GM12878 (cell line): ENCODE measurements around the gene ABHD17A. TPM values are rescaled to one million over a fixed set of nuclear protein-coding genes. Genes with fewer than 3 reads are reported as not detected.

Experiments
- ATAC-seq: fragments of 200-7000 bp; cut with Tn5 transposase; 3 replicates; pipeline ENCODE4 v1.9.1; 2020; ENCODE audit warnings: mild to moderate bottlenecking, moderate library complexity
- BruUV-seq: library from RNA; stranded (reverse); fragments of 400-500 nt; replicated peaks from 2 replicates; lab custom pipeline; 2021; lab: Mats Ljungman, UMichigan
- CTCF ChIA-PET: fragments of 300-600 bp; sonication (Branson Sonifier 250); formaldehyde crosslinking; extraction: SDS; loops from one replicate; lab custom pipeline; 2021; ENCODE audit warnings: inconsistent platforms; lab: Yijun Ruan, JAX
- POLR2A ChIA-PET: fragments of 350-600 bp; formaldehyde crosslinking; extraction: SDS; loops from one replicate; lab custom pipeline; 2021; ENCODE audit warnings: inconsistent platforms; lab: Charles Lee
- RAD21 ChIA-PET: fragments of 300-600 bp; sonication (Branson Sonifier 250); formaldehyde crosslinking; loops from one replicate; lab custom pipeline; 2023; ENCODE audit warnings: antibody characterized with exemption; ENCODE audit not compliant: unreplicated experiment; lab: Charles Lee
- SMC1A ChIA-PET: fragments of 300-600 bp; sonication (Branson Sonifier 250); formaldehyde crosslinking; loops from one replicate; lab custom pipeline; 2023; ENCODE audit not compliant: unreplicated experiment, uncharacterized antibody; lab: Charles Lee
- DNase-seq: peaks from one replicate; pipeline ENCODE4 v3.0.0-alpha.2; 2011; ENCODE audit warnings: low read depth, low spot score
- FAIRE-seq: peaks from 3 replicates; lab custom pipeline; 2011; peaks lifted over from hg19 to GRCh38; lab: Jason Lieb, UNC
- H2AFZ ChIP-seq: 2 replicates; pipeline ENCODE4 v1.6.0; 2011; ENCODE audit warnings: low read depth, low read length, control low read depth; ENCODE audit not compliant: control insufficient read depth
- H3K27ac ChIP-seq: 2 replicates; pipeline ENCODE4 v1.5.1; 2011; ENCODE audit warnings: control low read depth; ENCODE audit not compliant: control insufficient read depth, insufficient read depth
- H3K27me3 ChIP-seq, 2 experiments: replicated peaks in 1 of 2; 2 replicates each; pipeline versions ENCODE4 v1.6.0 to v1.6.1; 2011; ENCODE audit warnings: low read length in 1 of 2; ENCODE audit not compliant: control insufficient read depth in 2 of 2, insufficient read depth in 2 of 2
- H3K36me3 ChIP-seq, 2 experiments: 2 replicates each; pipeline ENCODE4 v1.5.1; 2011; ENCODE audit warnings: low read length in 1 of 2; ENCODE audit not compliant: control insufficient read depth in 2 of 2, insufficient read depth in 2 of 2
- H3K4me1 ChIP-seq: 2 replicates; pipeline ENCODE4 v1.6.1; 2011; ENCODE audit warnings: mild to moderate bottlenecking, low read length, moderate library complexity, mixed read lengths; ENCODE audit not compliant: control insufficient read depth, insufficient read depth
- H3K4me2 ChIP-seq: 2 replicates; pipeline ENCODE4 v1.6.0; 2011; ENCODE audit warnings: control low read depth; ENCODE audit not compliant: control insufficient read depth, insufficient read depth
- H3K4me3 ChIP-seq: fragments of 200-600 bp; sonication (generic); 2 replicates; pipeline ENCODE4 v1.5.1; 2016
- H3K79me2 ChIP-seq: 2 replicates; pipeline ENCODE4 v1.6.0; 2011; ENCODE audit warnings: low read length; ENCODE audit not compliant: control insufficient read depth, insufficient read depth
- H3K9ac ChIP-seq: 2 replicates; pipeline ENCODE4 v1.8.0; 2011; ENCODE audit warnings: low read length, control low read depth, mixed read lengths; ENCODE audit not compliant: control insufficient read depth, insufficient read depth
- H3K9me3 ChIP-seq: replicated peaks from 3 replicates; pipeline ENCODE4 v1.5.1; 2011; ENCODE audit warnings: mild to moderate bottlenecking, low read length; ENCODE audit not compliant: control insufficient read depth, insufficient read depth
- H4K20me1 ChIP-seq: 2 replicates; pipeline ENCODE4 v1.6.0; 2011; ENCODE audit not compliant: control insufficient read depth, insufficient read depth
- BCL11A ChIP-seq: IDR thresholded peaks from 2 replicates; pipeline ENCODE4 v1.6.1; 2011; ENCODE audit warnings: low read depth, low read length
- CREB1 ChIP-seq: IDR thresholded peaks from 2 replicates; pipeline ENCODE4 v1.6.1; 2012; ENCODE audit warnings: low read depth, mild to moderate bottlenecking, inconsistent platforms
- DPF2 ChIP-seq: fragments of 450-650 bp; IDR thresholded peaks from 2 replicates; pipeline ENCODE4 v1.6.1; 2017; ENCODE audit warnings: mild to moderate bottlenecking
- GATAD2B ChIP-seq: fragments of 450-650 bp; conservative IDR thresholded peaks from 2 replicates; pipeline ENCODE4 v1.6.1; 2017; ENCODE audit warnings: low read depth, mild to moderate bottlenecking, moderate library complexity
- NFIC ChIP-seq: IDR thresholded peaks from 2 replicates; pipeline ENCODE4 v1.6.1; 2012; ENCODE audit warnings: low read depth, mild to moderate bottlenecking, inconsistent platforms, low read length, moderate library complexity
- NFXL1 ChIP-seq: fragments of 450-650 bp; IDR thresholded peaks from 2 replicates; pipeline ENCODE4 v1.6.1; 2017; ENCODE audit warnings: antibody characterized with exemption, mild to moderate bottlenecking, borderline replicate concordance
- PKNOX1 ChIP-seq: fragments of 450-650 bp; IDR thresholded peaks from 2 replicates; pipeline ENCODE4 v1.6.1; 2016; ENCODE audit warnings: mild to moderate bottlenecking
- RAD51 ChIP-seq: fragments of 450-650 bp; IDR thresholded peaks from 2 replicates; pipeline ENCODE4 v1.6.1; 2016; ENCODE audit warnings: moderate library complexity, mild to moderate bottlenecking, inconsistent platforms
- RB1 ChIP-seq: fragments of 450-650 bp; formaldehyde crosslinking; IDR thresholded peaks from 2 replicates; pipeline ENCODE4 v1.6.1; 2017; ENCODE audit warnings: mild to moderate bottlenecking, borderline replicate concordance
- SPI1 ChIP-seq: IDR thresholded peaks from 2 replicates; pipeline ENCODE4 v1.6.1; 2011; ENCODE audit warnings: low read depth, mild to moderate bottlenecking, low read length, moderate library complexity, borderline replicate concordance; ENCODE audit not compliant: insufficient read depth
- SREBF1 ChIP-seq: IDR thresholded peaks from 2 replicates; pipeline ENCODE4 v1.6.1; 2012; ENCODE audit warnings: mild to moderate bottlenecking, low read length
- TARDBP ChIP-seq: IDR thresholded peaks from 2 replicates; pipeline ENCODE4 v1.6.1; 2016; ENCODE audit warnings: borderline replicate concordance
- USF2 ChIP-seq: IDR thresholded peaks from 2 replicates; pipeline ENCODE4 v1.6.1; 2011; ENCODE audit warnings: low read depth, low read length, improper control_type of control experiment, borderline replicate concordance
- ZNF217 ChIP-seq: fragments of 450-650 bp; IDR thresholded peaks from 2 replicates; pipeline ENCODE4 v1.6.1; 2017; ENCODE audit warnings: antibody characterized with exemption, mild to moderate bottlenecking
- ZSCAN29 ChIP-seq: fragments of 450-650 bp; IDR thresholded peaks from 2 replicates; pipeline ENCODE4 v1.6.1; 2017; ENCODE audit warnings: mild to moderate bottlenecking, moderate library complexity
- WGBS: methylation state at CpG from one replicate; pipeline ENCODE4 v1.1.6; 2016; ENCODE audit warnings: low lambda C conversion rate; ENCODE audit not compliant: insufficient replicate concordance, insufficient coverage; ENCODE audit errors: missing lambda C conversion rate; 5-methylcytosine and 5-hydroxymethylcytosine counted together
- in situ Hi-C: fragments of 300-500 bp; cut with MboI; formaldehyde crosslinking; loops from 9 replicates; pipeline ENCODE4 v1.14.3; 2018; ENCODE audit warnings: mixed read lengths
- intact Hi-C: fragments of 100-400 bp; cut with micrococcal nuclease; formaldehyde crosslinking; loops from one replicate; pipeline ENCODE4 v1.14.2; 2022; ENCODE audit not compliant: unreplicated experiment
- polyA plus RNA-seq, 11 experiments: library from polyadenylated mRNA; depleted of rRNA in 4 of 11; unstranded in 6 of 11; stranded (reverse) in 5 of 11; fragments of >200 nt; fragmentation: Nextera tagmentation in 4 of 11; fragmentation: Illumina TruSeq in 1 of 11; extraction: Ambion mirVana in 4 of 11; extraction: Trizol in 1 of 11; gene quantifications; 1 replicate in 1 of 11; 2 replicates in 10 of 11; pipeline versions ENCODE4 v1.2.1 to v1.2.3, GENCODE V29; 2011 to 2016; ENCODE audit warnings: inconsistent platforms in 2 of 11, missing spikeins in 2 of 11, low read depth in 1 of 11
- total RNA-seq, 4 experiments: library from RNA; depleted of rRNA in 3 of 4; stranded (reverse); fragments of >200 nt in 3 of 4; fragmentation: Illumina TruSeq in 1 of 4; extraction: Trizol in 1 of 4; gene quantifications; 2 replicates each; pipeline versions ENCODE4 v1.2.1 to v1.2.3, GENCODE V29; 2013 to 2021

ABHD17A gene
- total and polyA plus RNA-seq, 10 of the 15 experiments (the other 5 are each of a cell fraction or from before 2014, with no cell fraction given), result 0.13 to 126 (median 28.8) TPM; not detected in 1

GRCh38 chr19:1918975-1919374 lies 33.7 kb upstream of the ABHD17A start:
- Histone ChIP-seq H3K4me2 (no peak overlapping the region), H2AFZ (no peak overlapping the region), H3K4me3 (no peak overlapping the region), H3K27ac (no peak overlapping the region), H3K36me3 (peaks cover 5 to 10% of the 10 kb centered on the region in 2 experiments; a peak in 3 of 4 replicates), H3K4me1 (peaks cover 20% of the 10 kb centered on the region), H3K27me3 (no peaks in the 10 kb centered on the region), H3K79me2 (no peaks in the 10 kb centered on the region)
- SMC1A ChIA-PET, result no interaction called here
- intact Hi-C loops, result no loop called here
- POLR2A ChIA-PET, result interaction anchor here (1.2 kb wide), 1 partner anchor 21 kb away, joined by 4 read pairs; no protein-coding TSS in a partner anchor
- RAD21 ChIA-PET, result no interaction called here
- BruUV-seq, result no TSS peak
- CTCF ChIA-PET, result interaction anchor here (0.8 to 1.7 kb wide), 2 partner anchors 9 to 11 kb away, joined by 4 to 5 read pairs; no protein-coding TSS in a partner anchor
- in situ Hi-C loops, result no loop called here
- no peak for ATAC-seq
- TF ChIP-seq NFIC (no peak), USF2 (no peak), SPI1 (no peak), DPF2 (no peak)
- TF ChIP-seq, all 136 proteins: peak for 0
- DNase-seq, result no peak
- H3K9ac ChIP-seq, result no peak overlapping the region
- H4K20me1 ChIP-seq, result no peaks in the 10 kb centered on the region
- no peak for FAIRE-seq
- H3K9me3 ChIP-seq, result no peaks in the 10 kb centered on the region
- 98% methylated on average over 28 of the region's 28 CpGs for WGBS

- in situ Hi-C loops (no loop called here), intact Hi-C loops (no loop called here)
- 95% methylated on average over 24 of the region's 25 CpGs for WGBS
- FAIRE-seq, result no peak
- ChIA-PET SMC1A (no interaction called here), POLR2A (no interaction called here), RAD21 (no interaction called here), CTCF (no interaction called here)
- no peak overlapping the region for H2AFZ ChIP-seq
- BruUV-seq, result no TSS peak
- peaks cover 2 to 12% of the 10 kb centered on the region in 2 experiments; a peak in 3 of 4 replicates for H3K36me3 ChIP-seq
- H3K27me3 ChIP-seq, result no peaks in the 10 kb centered on the region
- no peak overlapping the region for H3K4me2 ChIP-seq
- H4K20me1 ChIP-seq, result no peaks in the 10 kb centered on the region
- no peaks in the 10 kb centered on the region; the same call in 1 of the 2 replicates for H3K79me2 ChIP-seq
- no peak for DNase-seq
- no peaks in the 10 kb centered on the region for H3K9me3 ChIP-seq
- peaks cover 14% of the 10 kb centered on the region for H3K4me1 ChIP-seq
- no peak overlapping the region for H3K27ac ChIP-seq
- no peak overlapping the region for H3K4me3 ChIP-seq
- no peak overlapping the region for H3K9ac ChIP-seq
- no peak for ATAC-seq
- TF ChIP-seq RAD51 (no peak), CREB1 (no peak), ZSCAN29 (no peak), GATAD2B (no peak), RB1 (no peak), TARDBP (no peak), BCL11A (no peak), SREBF1 (no peak), NFXL1 (no peak), PKNOX1 (no peak), ZNF217 (no peak)
Measured at GRCh38 chr19:1917926-1918325, 32.6 kb upstream of the ABHD17A start.
